ENCODE results near the gene INTS4. TPM values are rescaled to one million over a fixed set of nuclear protein-coding genes. Genes with fewer than 3 reads are reported as not detected.
"Not testable (repeated sequence)": the region's sequence is repeated elsewhere in the genome, so short reads cannot be mapped to it uniquely, and the experiment has no call there.

INTS4 gene
- total RNA-seq, 2 donors from 2014 or later, result 22.7 to 30.9 TPM

GRCh38 chr11:77967121-77967520, 27.3 kb downstream of the INTS4 start:
- Histone ChIP-seq H3K36me3 (replicated peaks in 1 of 2; ENCODE audit: insufficient read depth in 1 of 2, low read depth in 2 of 2) (no peaks in the 10 kb centered on the region), H3K27me3 (no peaks in the 10 kb centered on the region), H3K9me3 (no peaks in the 10 kb centered on the region), H3K4me1 (no peaks in the 10 kb centered on the region), H3K4me3 (no peak overlapping the region), H3K27ac (no peak overlapping the region)
- ATAC-seq, result no peak
- intact Hi-C loops (cut with DNase I), result no loop called here
- WGBS, 2 donors, result 80 to 89% methylated on average over 2 of the region's 2 CpGs
- DNase-seq, result no peak
- no peak for TF ChIP-seq CTCF (IDR thresholded peaks at IDR 0.05)
- no peak for TF ChIP-seq POLR2A (IDR thresholded peaks at IDR 0.05)

GRCh38 chr11:77966338-77966737, 28.1 kb downstream of the INTS4 start:
- H3K9me3 ChIP-seq, result no peaks in the 10 kb centered on the region
- H3K36me3 ChIP-seq (replicated peaks in 1 of 2; ENCODE audit: insufficient read depth in 1 of 2, low read depth in 2 of 2), result no peaks in the 10 kb centered on the region
- 90 to 93% methylated on average over 2 of the region's 2 CpGs for WGBS, 2 donors
- ATAC-seq (no peak), DNase-seq (no peak)
- H3K4me3 ChIP-seq, result no peak overlapping the region
- no peaks in the 10 kb centered on the region for H3K27me3 ChIP-seq
- no peaks in the 10 kb centered on the region for H3K4me1 ChIP-seq
- intact Hi-C loops (cut with DNase I), result no loop called here
- TF ChIP-seq POLR2A (IDR thresholded peaks at IDR 0.05) (no peak), CTCF (IDR thresholded peaks at IDR 0.05) (no peak)
- no peak overlapping the region for H3K27ac ChIP-seq

GRCh38 chr11:77959434-77959833, 35.0 kb downstream of the INTS4 start:
- Histone ChIP-seq H3K9me3 (no peaks in the 10 kb centered on the region), H3K27me3 (no peaks in the 10 kb centered on the region), H3K4me3 (no peak overlapping the region), H3K27ac (no peak overlapping the region), H3K36me3 (replicated peaks in 1 of 2; ENCODE audit: insufficient read depth in 1 of 2, low read depth in 2 of 2) (peaks cover 0 to 5% of the 10 kb centered on the region in 2 donors), H3K4me1 (no peaks in the 10 kb centered on the region)
- no peak for DNase-seq
- ATAC-seq, result no peak
- TF ChIP-seq POLR2A (IDR thresholded peaks at IDR 0.05), result no peak
- no peak for TF ChIP-seq CTCF (IDR thresholded peaks at IDR 0.05)
- intact Hi-C loops (cut with DNase I), result no loop called here
- 71 to 76% methylated on average over 4 of the region's 4 CpGs for WGBS, 2 donors

GRCh38 chr11:77958583-77959177, 35.8 kb downstream of the INTS4 start:
- H3K4me3 ChIP-seq; H3K27me3 ChIP-seq; H3K4me1 ChIP-seq; DNase-seq; H3K27ac ChIP-seq; H3K9me3 ChIP-seq; H3K36me3 ChIP-seq (replicated peaks in 1 of 2; ENCODE audit: insufficient read depth in 1 of 2, low read depth in 2 of 2); intact Hi-C loops (cut with DNase I); ATAC-seq: not testable (repeated sequence)
- 65 to 76% methylated on average over 3 of the region's 3 CpGs for WGBS, 2 donors

GRCh38 chr11:77943296-77943695, 51.2 kb downstream of the INTS4 start:
- DNase-seq; intact Hi-C loops (cut with DNase I); H3K4me3 ChIP-seq; H3K27ac ChIP-seq; H3K27me3 ChIP-seq; ATAC-seq; H3K36me3 ChIP-seq (replicated peaks in 1 of 2; ENCODE audit: insufficient read depth in 1 of 2, low read depth in 2 of 2); H3K4me1 ChIP-seq; H3K9me3 ChIP-seq: not testable (repeated sequence)
- 72 to 89% methylated on average over 1 of the region's 1 CpG for WGBS, 2 donors

GRCh38 chr11:77942465-77942864, 52.0 kb downstream of the INTS4 start:
- DNase-seq; ATAC-seq; intact Hi-C loops (cut with DNase I): not testable (repeated sequence)

GRCh38 chr11:77933596-77933995, 60.9 kb downstream of the INTS4 start:
- H3K27ac ChIP-seq; H3K4me3 ChIP-seq; H3K4me1 ChIP-seq; ATAC-seq; H3K27me3 ChIP-seq; H3K9me3 ChIP-seq; H3K36me3 ChIP-seq (replicated peaks in 1 of 2; ENCODE audit: insufficient read depth in 1 of 2, low read depth in 2 of 2); intact Hi-C loops (cut with DNase I); DNase-seq: not testable (repeated sequence)
- 90 to 100% methylated on average over 2 to 12 of the region's 24 CpGs for WGBS, 2 donors

More at GRCh38 chr11:77942465-77942864, 52.0 kb downstream of the INTS4 start:
- not testable (repeated sequence) for H3K4me1 ChIP-seq; H3K9me3 ChIP-seq; H3K27ac ChIP-seq; H3K4me3 ChIP-seq; H3K36me3 ChIP-seq (replicated peaks in 1 of 2; ENCODE audit: insufficient read depth in 1 of 2, low read depth in 2 of 2); H3K27me3 ChIP-seq

GRCh38 chr11:77930334-77931208, 63.9 kb downstream of the INTS4 start:
- ATAC-seq; intact Hi-C loops (cut with DNase I); H3K4me1 ChIP-seq; H3K27me3 ChIP-seq; H3K36me3 ChIP-seq (replicated peaks in 1 of 2; ENCODE audit: insufficient read depth in 1 of 2, low read depth in 2 of 2); H3K4me3 ChIP-seq; H3K9me3 ChIP-seq; DNase-seq; H3K27ac ChIP-seq: not testable (repeated sequence)
- 87 to 97% methylated on average over 3 of the region's 3 CpGs for WGBS, 2 donors

- H3K27me3 ChIP-seq; ATAC-seq; H3K9me3 ChIP-seq; H3K27ac ChIP-seq; H3K36me3 ChIP-seq (replicated peaks in 1 of 2; ENCODE audit: insufficient read depth in 1 of 2, low read depth in 2 of 2); intact Hi-C loops (cut with DNase I); DNase-seq; H3K4me3 ChIP-seq: not testable (repeated sequence)
- H3K4me1 ChIP-seq, result peaks cover 13% of the 10 kb centered on the region
- WGBS, 2 donors, result 83 to 88% methylated on average over 1 of the region's 2 CpGs
Measured at GRCh38 chr11:77917713-77918112, 76.8 kb downstream of the INTS4 start.
